Measurements from ENCODE around the gene TULP3.

Gene TULP3

DNA sequence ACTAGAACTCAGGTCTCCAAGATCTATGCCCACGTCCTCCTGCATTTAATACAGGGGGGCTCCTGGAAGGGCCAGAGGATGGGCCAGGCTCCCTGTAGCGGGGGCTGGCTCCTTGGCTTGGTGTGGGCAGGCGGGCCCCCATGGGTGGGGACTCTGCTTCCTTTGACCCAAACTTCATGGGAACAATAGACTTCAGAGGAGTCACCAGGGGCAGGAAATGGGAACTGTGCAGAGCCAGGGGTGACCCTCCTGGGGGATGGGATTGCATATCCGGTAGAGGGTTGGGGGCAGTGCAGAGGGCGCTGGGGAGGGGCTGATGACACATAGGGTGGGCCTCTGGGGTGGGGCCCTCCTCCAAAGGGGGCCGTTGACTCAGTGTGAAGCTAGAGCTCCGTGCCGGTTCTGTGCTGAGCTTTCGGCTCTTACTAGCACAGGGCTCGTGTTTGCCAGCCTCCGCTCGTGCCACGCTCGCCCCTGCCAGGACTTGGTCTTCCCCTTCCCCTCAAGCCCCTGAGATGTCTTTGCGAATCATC is 73.1 kb downstream of the TULP3 start:
- no peak for DNase-seq (ENCODE audit: low read depth in 2 of 2)

DNA sequence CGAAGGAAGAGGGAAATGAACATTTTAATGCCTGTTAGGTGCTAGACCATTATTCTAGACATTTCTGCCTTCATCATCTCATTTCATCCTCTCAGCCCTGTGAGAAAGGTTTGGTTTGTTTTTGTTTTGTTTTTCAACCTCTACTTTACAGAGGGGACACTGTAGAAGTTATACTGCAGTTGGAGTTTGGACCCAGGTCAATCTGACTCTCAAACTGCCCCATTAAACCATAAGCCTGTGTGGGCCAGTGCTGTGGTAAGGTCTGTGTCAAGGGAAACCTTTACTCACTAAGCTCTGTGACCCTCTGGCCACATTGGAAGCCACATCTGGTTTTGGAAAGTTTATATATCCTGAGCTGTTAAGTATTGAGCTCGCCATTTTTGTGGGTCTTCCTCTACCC is 77.0 kb downstream of the TULP3 start:
- no peak for DNase-seq (ENCODE audit: low read depth in 2 of 2)

DNA sequence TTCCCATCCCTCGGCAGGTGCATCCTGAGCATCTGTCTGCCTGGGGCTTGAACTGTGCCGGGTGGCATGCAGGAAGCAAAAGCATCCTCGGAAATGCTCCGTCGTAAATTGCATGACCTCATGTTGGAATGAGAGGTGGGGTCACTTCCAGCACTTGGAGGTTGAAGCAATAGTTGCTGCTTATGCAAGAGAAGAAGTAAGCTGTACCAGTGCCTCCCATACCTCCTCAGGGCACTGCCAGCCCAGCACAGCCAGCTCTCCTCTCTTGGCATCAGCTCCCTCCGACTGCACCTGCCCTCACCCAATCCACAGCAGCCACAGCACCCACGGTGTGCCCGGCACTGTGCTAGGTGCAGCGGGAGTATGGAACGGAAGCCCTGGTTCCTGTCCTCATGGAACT is 80.1 kb downstream of the TULP3 start:
- DNase-seq (ENCODE audit: low read depth in 2 of 2): no peak

DNA sequence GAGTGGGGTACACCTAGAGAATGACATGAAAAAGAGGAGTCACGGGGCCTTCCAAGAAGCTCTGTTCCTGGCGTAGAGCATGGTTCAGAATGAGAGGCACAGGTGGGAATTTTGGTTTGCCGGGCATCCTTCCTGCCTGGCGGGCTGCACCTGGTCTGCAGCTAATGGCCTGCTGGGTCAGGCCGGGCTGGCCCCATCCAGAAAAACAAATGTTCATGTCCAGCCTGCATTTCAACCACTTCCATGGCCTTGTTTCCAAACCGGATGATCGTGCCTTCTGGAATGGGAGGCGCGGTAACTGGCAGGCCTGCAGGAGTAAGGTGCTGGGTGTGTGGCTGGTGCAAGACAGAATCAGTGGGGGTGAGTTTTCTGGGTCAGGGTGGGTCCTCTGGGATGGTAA is 82.9 kb downstream of the TULP3 start:
- no peak for DNase-seq (ENCODE audit: low read depth in 2 of 2)

DNA sequence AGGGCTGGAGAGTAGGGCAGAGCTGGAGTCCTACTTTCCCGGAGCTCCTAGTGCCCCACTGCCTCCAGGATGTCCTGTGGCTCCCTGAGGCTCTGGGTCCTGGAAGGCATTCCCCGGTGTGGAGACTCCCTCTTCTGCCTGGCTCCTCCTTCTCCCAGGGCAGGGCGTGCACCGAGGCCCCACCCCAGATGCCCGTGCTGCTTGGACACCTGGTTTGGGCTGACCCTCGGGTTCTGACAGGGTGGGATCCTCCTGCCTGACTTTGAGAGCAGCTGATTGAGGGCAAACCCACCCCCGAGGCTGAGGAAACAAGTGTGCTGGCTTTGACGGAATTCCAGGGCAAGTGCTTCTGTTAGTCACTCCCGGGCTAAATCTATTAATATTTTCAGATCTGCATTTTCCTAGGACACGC is 83.9 kb downstream of the TULP3 start:
- no peak for DNase-seq (ENCODE audit: low read depth in 2 of 2)

DNA sequence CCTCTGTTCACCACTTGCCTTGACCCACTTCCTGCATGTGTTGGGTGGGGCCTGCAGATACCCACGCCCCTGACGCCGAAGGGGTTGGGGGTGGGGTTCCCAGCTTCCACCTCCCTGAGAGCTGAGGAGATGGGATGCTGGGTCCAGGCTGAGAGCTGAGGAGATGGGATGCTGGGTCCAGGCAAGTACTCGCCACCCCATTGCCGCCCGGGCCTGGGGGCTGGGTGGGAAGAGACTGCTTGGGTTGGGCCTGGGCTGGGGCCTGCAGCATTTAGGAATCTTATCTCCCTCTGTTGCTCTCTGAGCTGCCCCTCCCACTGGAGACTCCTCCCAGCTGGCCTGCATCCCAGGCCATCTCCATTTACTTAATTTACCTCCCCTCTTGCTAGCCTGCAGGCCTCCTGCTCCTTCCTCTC is 85.9 kb downstream of the TULP3 start:
- no peak for DNase-seq (ENCODE audit: low read depth in 2 of 2)

DNA sequence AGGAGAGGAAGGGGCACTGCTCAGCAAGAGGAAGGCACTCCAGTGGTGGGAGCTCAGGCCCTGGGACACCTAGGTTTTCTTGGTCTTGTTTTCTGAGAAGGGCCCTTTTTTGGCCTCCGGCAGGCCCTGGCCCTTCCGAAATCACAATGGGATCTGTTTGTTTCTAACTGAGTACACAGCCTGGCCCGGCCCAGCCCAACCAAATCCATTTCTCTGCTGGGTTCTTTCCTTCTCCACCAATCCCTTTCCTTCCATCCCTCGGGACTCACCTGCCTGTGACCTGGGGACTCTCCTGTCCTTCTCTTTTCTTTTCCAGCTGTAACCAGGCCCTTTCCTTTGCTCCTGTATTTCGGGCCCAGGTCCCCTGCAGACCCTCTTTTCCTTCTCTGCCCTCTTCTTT is 87.1 kb downstream of the TULP3 start:
- no peak for DNase-seq (ENCODE audit: low read depth in 2 of 2)

DNA sequence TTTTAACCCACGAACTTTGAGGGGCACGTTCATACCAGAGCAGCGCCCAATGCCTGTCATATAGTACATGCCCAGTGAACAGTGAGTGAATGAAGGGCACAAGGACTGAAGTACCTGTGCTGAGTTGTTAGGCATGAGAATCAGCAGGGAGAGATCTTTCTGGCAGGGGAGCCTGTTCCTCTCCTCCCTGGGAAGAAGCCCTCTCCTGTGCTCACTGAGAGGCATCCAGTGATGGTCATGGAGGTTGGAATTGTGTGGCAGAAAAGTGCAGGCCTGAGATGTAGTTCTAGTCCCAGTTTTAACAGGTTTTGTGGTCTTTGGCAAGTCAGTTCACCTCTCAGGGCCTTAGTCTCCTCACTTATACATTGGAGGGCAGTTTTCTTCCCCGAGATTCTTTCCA is 89.1 kb downstream of the TULP3 start:
- DNase-seq (ENCODE audit: low read depth in 2 of 2): no peak

DNA sequence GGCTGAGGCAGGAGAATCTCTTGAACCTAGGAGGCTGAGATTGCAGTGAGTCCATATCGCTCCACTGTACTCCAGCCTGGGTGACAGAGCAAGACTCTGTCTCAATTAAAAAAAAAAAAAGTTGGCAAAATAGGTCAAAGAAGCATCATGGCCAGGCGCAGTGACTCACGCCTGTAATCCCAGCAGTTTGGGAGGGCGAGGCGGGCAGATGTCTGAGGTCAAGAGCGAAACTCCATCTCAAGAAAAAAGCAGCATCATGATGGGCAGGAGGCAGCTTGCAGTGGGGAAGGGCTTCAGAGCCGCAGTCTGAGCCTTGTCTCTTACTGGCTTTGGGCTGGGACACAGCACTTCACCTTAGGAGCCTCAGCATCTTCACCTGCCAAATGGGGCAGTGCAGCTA is 89.9 kb downstream of the TULP3 start:
- no peak for DNase-seq (ENCODE audit: low read depth in 2 of 2)

DNA sequence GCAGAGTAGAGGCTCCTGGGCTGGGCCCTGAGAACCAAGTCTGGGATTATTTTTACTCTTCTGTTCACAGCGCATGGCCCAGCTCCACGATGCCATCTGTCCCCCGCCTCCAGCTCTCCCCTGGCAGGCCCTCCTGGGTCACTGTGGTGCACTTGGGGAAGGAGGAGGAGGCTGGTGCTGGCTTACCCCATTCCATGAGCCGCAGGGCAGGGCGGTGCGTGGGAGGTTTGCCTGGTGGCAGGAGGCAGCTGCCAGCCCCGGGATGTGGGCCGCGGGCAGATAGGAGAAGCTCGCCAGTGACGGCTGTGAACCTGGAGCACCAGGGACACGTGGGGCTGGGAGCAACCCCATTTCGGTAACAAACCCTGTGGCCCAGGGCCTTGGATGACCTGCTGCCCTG is 91.7 kb downstream of the TULP3 start:
- no peak for DNase-seq (ENCODE audit: low read depth in 2 of 2)

DNA sequence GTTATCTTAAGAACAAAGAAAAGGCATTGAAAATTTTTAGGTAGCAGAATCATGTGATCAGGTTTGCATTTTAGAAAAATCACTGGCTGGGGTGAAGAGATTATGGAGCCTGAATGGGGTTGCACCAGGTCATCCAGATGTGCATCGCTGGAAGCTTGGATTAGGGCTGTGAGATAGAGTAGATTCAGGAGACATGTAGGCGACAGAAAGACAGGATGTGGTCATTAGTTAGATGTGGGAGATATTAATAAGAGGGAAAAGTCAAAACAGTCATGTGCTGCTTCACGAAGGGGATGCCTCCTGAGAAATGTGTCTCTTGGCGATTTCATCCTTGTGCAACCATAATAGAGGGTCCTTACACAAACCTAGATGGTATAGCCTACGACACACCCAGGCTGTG is 93.6 kb downstream of the TULP3 start:
- DNase-seq (ENCODE audit: low read depth in 2 of 2): no peak

DNA sequence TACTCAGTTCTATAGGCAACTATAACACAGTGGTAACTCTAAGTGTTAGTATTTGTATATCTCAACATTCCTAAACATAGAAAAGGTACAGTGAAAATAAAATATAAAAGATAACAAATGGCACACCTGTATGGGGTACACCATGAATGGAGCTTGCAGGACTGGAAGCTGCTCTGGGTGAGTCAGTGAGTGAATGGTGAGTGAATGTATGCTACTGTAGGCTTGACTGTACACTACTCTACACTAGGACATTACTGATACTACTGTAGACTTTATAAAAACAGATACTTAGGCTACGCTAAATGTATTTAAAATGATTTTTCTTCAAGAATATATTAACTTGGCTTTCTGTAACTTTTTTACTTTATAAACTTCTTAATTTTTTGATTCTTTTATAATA is 94.0 kb downstream of the TULP3 start:
- no peak for DNase-seq (ENCODE audit: low read depth in 2 of 2)

DNA sequence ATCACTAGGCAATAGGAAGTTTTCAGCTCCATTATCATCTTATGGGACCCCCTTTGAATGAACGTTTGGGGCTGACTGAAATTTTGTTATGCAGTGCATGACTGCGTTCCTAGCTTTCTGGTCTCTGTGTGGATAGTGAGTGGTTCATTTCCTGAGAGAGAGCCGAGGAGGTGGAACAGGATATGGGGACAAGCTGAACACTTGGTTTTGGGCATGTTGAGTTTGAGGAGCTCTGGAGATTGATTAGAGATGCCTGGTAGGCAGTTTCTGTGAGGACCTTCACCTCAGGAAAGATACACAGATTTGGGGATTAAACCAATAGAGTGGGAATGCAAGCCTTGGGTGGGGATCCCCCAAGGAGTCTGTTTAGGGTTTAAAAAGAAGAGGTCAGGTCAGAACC is 96.2 kb downstream of the TULP3 start:
- DNase-seq (ENCODE audit: low read depth in 2 of 2): no peak

DNA sequence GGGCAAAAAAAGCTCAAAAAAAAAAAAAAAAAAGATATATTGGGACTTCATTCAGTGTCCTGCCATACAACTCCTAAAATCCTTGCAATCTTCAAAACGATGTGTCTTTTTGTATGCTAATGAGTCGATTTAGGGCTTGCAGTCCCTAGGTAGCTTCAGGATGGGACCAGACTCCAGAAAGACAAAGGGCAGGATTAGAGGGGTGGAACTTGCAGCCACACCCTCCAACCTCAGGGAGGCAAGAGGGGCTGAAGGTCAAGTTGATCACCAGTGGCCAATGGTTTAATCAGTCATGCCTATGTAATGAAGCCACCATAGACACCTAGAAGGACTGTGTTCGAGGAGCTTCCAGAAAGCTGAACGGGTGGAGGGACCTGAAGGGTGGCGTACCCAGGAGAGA is 97.8 kb downstream of the TULP3 start:
- DNase-seq (ENCODE audit: low read depth in 2 of 2): no peak
